ENCODE results near the gene OR6B1.

- TF ChIP-seq, protein P1, sequence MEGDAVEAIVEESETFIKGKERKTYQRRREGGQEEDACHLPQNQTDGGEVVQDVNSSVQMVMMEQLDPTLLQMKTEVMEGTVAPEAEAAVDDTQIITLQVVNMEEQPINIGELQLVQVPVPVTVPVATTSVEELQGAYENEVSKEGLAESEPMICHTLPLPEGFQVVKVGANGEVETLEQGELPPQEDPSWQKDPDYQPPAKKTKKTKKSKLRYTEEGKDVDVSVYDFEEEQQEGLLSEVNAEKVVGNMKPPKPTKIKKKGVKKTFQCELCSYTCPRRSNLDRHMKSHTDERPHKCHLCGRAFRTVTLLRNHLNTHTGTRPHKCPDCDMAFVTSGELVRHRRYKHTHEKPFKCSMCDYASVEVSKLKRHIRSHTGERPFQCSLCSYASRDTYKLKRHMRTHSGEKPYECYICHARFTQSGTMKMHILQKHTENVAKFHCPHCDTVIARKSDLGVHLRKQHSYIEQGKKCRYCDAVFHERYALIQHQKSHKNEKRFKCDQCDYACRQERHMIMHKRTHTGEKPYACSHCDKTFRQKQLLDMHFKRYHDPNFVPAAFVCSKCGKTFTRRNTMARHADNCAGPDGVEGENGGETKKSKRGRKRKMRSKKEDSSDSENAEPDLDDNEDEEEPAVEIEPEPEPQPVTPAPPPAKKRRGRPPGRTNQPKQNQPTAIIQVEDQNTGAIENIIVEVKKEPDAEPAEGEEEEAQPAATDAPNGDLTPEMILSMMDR (IDR thresholded peaks at IDR 0.05) = no peak
- no peak for TF ChIP-seq ZFX (IDR thresholded peaks at IDR 0.05; ENCODE audit: borderline replicate concordance)
Observed at GRCh38 chr7:144035385-144035784, 35.3 kb downstream of the OR6B1 start.

Data from 22Rv1 (cell line).